HG02938 (cell line): Measurements from ENCODE around the gene EARS2.
"Not testable (repeated sequence)": the region's sequence is repeated elsewhere in the genome, so short reads cannot be mapped to it uniquely, and the experiment has no call there.

Experiments used
- ATAC-seq: cut with Tn5 transposase; IDR thresholded peaks from one replicate; pipeline ENCODE4 v1.9.1; 2021; ENCODE audit warnings: mild to moderate bottlenecking, moderate library complexity; ENCODE audit not compliant: unreplicated experiment

EARS2 gene

DNA sequence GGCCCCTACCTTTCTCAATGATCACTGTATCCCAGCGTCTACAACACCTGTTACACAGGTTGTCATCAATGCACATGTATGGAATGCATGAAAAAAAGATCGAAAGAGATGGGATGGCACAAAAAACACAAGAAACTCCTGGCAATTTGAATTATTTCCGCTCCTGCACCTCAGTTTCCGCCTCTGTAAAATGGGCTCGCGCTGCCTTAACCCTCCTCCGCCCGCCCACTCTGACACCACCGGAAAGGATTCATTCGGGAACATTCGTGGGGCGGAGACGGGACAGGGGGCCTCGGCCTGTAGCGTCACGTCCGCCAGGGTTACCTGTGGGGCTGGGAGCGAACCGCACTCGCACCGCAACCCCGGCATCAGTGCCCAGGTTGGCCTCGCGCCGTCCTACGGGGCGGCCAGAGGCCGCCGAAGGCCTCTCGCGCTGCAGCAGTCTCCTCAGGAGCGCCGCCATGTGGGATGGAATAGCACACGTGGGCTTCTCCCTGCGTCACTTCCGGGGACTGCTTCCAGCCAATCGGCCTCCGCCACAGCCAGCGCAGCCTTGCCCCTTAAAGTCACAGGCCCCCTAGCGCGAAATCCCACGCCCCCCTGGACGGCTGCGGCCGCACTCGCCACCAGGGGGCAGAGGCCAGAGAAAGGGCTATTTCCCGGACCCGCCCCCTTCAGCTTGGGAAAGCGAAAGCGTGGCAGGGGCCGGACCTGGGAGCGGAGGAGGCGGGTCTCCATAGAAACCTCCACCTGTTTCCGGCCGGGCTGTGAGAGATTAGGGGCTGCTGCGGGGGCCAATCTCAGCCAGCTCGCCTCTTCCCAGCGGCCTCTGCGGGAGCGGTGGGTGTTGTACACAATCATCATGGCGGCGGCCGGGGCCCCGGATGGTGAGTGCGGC is at the start of gene EARS2, which contains the start of gene UBFD1:
Gene EARS2, minus strand, starts transcription at position 470 of the 898 bp plus-strand sequence. Its CDS starts 7 bp downstream, at position 463.
Gene UBFD1, plus strand, starts transcription at position 847 of the 898 bp plus-strand sequence. Its CDS starts 16 bp downstream, at position 863.
- ATAC-seq: peak; percentile 90

DNA sequence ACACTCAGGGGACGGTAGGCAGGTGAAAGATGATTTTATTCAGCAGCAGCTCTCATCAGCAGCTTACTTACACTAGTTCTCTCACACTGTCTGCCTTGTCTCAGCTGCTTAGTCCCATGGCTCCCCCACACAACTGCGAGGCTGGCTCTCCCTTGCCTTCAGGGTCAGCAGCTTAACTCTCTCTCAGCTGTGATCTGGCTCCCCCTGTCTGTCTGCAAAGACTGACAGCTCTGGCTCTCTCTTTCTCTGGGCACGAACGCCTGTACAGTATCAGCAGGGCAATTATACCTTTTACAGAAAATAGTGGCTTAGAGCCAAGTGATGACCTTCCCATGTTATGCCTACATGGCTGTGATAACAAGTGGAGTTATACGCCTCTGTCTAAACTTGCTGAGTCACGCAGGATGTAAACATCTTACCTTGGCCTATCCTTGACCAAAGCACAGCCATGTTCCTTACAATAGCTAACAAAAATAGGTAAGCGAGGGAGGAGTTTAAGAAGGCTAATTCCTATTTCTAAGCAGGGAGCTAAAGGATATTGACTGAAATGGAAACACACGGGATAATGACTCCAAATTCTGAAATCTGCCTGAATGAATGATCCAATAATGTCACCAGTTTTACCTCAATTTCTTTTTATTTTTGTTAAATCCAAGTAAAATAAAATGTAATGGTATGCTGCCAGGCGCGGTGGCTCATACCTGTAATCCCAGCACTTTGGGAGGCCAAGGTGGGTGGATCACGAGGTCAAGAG is 40.0 kb upstream of the EARS2 start:
- no peak for ATAC-seq

DNA sequence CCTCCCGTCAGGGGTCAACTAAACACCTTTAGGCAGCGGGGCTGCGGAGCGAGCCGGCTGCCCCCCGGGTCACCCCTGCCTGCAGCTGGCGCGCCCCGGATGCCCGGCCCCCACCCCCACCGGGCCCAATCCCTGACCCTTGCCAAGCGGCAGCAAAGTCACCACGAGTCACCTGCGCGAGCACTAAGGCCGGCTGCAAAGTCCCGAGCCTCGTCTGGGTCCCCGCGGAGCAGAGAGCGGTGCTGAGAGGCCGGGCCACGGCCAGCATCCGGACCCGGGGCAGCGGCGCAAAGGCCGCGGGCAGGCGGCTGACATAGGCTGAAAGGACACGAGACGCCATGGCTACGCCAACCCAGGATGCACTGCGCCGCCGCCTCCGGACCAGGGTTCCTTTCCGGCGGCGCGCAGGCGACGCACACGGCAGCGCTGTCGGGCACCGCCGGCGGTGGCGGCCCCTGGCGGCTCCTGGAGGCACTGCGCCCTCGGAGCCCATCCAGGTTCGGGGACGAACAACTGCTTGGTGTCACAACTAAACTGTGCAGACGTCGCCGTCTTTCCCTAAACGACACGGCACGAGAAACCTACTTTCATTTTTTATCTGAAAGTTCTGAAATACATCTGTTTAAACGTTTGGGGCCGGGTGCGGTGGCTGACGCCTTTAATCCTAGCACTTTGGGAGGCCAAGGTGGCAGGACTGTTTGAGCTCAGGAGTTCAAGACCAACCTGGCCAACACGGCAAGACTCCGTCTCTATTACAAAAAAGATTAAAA is 39.0 kb upstream of the EARS2 start, which contains the start of gene NDUFAB1:
Gene NDUFAB1, minus strand, starts transcription at position 366 of the 770 bp plus-strand sequence. Its CDS starts 26 bp downstream, at position 340.
- ATAC-seq: peak; percentile 83

DNA sequence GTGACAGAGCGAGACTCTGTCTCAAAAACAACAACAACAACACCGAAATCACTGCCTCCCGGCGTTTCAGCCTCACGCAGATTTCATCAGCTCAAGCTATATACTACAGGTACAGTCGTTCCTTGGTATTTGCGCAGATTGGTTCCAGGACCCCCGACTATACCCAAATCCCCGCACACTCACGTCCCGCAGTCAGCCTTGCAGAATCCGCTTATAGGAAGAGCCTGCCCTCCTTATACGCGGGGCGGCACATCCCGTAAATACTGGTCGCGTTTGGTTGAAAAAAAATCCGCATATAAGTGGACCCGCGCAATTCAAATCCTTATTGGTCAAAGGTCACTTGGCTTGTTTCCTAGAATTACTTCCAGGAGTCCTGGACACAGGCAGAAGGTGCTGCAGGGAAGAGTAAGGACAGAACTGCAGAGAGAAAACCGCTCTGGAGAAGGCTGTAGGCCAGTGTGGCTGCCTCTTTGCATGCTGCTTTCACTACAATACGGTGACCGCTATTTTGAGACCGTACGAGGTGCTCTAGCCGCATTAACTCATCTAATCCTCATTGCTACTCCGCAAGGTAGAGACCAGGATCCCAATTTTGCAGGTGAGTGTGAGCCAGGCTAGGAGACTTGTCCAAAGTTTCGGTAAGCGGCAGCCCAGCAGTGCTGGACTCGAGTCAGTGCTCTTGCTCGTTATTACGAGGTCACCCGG is 38.2 kb upstream of the EARS2 start:
- peak; percentile 13 for ATAC-seq

DNA sequence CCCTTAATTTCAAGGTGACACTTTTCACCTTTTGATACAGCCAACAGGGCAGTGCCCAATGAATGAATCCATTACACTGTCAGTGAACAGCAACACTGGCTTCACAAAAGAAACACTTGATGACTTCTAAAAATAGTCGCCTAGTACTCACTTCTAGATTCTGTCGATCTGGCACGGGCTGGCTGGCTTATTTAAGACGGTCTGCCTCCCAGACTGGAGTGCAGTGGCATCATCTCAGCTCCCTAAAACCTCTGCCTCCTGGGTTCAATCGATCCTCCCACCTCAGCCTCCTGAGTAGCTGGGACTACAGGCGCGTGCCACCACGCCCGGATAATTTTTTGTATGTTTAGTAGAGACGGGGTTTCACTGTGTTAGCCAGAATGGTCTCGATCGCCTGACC is 37.0 kb upstream of the EARS2 start:
- no peak for ATAC-seq

DNA sequence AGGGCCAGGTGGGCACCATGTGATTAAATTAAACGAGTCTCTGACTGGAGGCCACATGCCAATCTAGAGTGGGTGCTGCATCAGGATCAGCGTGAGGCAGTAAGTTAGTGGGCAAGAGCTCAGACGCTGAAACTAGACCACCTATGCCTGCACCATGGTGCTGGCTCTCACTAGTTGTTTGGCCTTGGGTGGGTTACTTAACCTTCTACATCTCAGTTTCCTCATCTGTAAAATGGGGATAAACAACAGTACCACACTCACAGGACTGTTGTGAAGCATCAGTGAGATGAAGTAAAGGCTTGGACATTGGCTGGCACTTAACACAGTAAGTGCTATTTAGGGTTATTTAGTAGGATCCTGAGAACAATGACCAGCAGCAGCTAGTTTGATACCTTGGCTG is 33.0 kb upstream of the EARS2 start:
- no peak for ATAC-seq

DNA sequence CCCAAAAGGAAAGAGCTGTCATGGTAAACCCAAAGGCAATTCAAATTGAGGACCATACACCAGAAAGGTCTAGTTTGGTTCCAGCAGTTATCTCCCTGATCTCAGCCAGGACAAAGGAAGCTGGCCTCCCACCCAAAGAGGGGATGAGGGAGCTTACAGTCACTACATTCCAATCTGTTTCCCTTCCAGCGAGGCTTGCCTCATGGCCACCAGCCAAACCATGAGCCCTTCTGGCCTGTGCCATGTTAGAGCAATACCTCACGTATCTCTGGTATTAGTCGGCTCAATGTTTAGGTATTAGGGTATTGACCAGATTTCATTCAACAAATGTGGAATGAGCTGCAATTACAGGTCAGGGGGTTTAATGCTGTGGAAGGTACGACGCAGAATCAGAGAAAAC is 30.6 kb upstream of the EARS2 start:
- no peak for ATAC-seq

DNA sequence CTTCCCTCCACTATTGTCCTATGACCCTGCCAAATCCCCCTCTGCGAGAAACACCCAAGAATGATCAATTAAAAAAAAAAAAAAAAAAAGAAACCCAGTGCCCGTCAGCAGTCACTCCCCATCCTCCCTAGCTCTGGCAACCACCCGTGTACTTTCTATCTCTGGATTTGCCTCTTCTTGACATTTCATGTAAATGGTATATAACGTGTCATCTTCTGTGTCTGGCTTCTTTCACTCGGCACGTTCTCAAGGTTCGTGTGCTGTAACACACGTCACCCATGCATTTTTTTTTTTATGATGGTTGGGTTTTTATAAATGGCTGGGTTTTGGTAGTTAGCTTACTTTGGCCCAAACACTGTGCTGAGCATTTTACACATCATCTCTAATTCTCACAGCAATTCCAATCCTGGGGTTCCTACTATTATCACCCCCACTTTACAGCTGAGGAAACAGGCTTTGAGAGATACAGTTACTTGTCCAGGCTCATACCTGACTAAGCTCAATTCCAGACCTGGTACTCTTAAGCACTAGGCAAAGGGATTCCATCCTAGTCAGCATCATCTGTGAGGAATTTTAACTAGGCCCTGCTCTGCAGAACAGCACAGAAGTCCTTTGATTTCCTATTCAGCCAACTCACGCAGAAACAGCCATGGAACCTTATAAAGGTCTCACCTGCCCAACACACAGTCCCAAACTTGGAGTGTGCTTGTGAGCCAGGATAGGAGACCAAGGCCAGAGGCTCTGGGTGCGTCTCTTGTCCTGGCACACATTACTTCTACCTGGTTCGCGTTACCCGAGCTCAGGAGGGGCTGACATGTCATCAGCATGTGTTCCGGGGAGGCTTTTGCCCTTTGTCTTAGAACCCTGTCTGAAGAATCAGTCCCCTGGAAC is 27.3 kb upstream of the EARS2 start:
- ATAC-seq: no peak

DNA sequence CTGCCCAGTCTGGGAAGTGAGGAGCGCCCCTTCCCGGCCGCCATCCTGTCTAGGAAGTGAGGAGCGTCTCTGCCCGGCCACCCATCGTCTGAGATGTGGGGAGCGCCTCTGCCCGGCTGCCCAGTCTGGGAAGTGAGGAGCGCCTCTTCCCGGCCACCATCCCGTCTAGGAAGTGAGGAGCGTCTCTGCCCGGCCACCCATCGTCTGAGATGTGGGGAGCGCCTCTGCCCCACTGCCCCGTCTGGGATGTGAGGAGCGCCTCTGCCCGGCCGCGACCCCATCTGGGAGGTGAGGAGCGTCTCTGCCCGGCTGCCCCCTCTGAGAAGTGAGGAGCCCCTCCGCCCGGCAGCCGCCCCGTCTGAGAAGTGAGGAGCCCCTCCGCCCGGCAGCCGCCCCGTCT is 26.1 kb upstream of the EARS2 start:
- not testable (repeated sequence) for ATAC-seq

DNA sequence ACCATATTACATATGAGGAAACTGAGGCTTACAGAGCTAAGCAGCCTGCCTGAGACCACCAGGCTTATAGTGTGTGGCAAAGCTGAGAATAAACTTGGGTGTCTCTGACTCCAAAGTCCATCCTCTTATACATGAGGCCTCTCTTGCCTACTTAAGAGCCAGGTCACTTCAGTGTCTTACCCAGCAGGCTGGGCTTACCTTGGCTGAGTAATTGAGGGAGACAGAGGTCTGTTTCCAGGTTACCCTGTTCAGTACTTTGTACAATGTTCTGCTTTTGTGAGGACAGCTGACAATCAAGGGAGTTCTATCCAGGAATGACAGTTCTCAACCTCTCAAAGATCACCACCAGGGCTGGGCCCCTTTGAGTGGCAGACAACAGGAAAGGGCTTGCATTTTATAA is 24.6 kb upstream of the EARS2 start:
- no peak for ATAC-seq

DNA sequence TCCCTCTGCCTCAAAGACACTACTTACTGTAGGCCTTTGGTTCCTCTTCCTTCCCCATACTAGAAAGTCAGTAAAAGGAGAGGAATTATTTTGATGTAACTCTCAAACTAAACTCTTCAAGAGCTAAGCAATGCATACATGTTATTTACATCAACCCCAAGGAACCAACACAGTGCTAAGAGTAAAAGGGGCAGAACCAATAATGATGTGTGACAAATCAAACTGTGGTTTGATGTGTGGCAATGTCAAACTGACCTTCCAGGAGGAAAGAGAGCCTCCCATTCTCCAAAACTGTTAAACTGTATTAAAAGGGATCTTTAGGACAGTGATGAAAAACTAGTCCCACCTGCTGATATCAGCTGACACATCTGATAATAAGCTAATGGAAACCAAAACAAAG is 23.2 kb upstream of the EARS2 start:
- ATAC-seq: no peak

DNA sequence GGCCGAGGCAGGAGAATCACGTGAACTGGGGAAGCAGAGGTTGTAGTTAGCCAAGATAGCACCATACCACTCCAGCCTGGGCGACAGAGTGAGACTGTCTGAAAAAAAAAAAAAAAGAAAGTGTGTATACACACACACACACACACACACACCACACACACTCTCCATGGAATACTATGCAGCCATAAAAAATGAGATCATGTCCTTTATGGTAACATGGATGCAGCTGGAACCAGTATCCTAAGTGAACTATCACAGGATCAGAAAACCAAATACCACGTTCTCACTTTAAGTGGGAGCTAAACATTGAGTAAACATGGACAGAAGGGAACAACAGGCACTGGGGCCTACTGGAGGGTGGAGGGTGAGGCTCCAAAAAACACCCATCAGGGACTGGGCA is 22.2 kb upstream of the EARS2 start:
- no peak for ATAC-seq

DNA sequence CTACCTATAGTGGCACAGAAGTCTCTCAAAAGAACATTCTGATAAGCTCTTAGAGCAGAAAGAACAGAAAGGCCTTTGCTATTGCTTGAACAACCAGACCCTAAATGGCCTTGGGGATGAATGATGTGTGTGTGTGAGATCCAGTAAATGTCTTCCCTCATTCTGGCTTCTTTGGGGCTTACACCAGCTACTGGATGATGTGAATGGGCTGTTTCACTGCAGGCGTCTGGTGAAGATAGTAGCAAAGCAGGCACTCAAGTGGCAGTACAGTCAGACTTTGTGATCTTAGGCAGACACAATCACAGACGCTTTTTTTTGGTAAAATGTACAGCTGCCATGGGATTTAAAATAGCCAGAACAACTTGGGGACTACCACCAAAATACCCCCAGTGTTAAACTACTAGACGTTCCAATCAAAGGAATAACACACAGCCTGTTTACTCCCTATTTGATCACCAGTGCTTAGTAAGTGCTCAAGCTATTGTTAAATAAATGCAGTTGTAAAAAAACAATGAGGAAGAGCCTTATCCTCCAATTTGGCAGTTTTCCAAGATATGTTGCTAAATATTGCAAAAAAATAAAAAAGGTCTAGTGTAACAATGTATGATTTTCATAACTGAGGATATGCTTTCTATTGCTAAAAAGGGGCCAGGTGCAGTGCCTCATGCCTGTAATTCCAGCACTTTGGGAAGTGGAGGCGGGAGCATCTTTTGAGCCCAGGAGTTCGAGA is 21.1 kb upstream of the EARS2 start:
- ATAC-seq: no peak

DNA sequence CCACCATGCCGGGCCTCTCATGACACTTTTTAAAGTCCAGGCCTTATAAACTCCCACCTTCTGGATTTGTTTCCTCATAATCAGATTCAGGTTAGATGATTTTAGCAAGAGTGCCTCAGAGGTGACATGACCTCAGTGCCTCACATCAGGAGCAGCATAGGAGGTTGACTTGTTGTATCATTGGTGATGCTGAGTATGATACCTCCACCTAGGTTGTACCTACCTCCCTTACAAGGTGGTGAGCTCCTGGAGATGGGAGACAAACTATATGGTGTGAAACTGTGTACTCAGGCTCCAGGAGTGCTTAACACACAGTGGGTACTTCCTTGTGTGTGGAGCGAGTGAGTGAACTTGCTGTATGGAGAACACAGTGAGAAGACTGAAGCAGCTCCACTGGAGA is 20.3 kb upstream of the EARS2 start:
- ATAC-seq: no peak

DNA sequence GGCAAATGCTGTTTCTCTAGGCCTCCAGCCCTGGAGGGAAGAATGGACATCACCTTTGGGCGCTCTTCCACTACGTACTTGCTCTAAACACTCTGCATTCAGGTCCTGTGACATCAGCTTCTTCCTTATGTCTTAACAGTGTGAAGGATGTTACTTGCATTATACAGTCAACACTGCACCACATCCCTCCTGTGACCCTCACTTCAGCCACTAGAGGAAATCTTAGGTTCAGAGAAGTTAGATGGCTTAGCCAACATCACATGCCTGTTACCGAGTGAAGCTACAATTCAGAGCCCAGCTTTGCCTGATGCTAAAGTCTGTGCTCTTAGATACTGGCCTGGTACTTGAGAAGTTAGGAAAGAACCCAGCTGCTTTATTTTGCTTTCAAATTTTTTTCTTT is 18.7 kb upstream of the EARS2 start:
- ATAC-seq: no peak

DNA sequence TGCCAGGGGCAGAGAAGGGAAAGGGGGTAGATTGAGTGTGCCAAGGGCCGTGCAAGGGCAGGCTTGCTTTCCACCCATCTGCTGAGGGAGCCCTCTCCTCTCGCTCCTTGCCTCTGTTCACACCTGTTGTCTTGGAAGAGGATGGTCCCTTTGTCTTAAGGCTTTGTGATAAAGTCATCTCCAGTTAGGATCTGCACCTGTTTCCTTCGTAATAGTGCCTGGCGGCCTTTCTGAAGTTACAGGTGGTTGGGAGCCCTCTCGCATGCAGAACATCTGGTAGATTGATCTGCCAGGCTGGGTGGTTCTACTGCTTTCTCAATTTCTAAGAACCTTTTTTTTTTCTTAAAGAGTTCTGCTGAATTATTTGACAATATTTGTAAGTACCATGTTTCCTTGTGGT is 16.7 kb upstream of the EARS2 start:
- ATAC-seq: no peak

DNA sequence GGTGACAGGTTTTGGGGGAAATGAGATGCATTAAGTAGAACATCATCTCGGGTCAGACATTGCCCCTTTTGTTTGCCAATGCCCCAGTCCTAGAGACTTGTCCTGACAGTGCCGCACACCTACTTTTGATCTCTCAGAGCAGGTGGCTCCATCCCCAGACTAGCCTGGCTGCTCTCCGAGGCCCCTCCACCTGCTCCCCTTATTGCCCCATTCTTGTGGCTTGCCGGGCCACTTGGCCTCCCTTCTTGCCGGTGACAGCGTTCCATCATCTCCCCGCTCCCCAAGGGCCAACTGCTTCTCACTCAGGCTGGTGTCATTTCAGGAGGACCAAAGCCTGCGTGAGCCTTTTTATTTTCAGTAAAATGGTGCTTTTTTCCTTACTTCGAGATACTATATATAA is 15.2 kb upstream of the EARS2 start:
- no peak for ATAC-seq

DNA sequence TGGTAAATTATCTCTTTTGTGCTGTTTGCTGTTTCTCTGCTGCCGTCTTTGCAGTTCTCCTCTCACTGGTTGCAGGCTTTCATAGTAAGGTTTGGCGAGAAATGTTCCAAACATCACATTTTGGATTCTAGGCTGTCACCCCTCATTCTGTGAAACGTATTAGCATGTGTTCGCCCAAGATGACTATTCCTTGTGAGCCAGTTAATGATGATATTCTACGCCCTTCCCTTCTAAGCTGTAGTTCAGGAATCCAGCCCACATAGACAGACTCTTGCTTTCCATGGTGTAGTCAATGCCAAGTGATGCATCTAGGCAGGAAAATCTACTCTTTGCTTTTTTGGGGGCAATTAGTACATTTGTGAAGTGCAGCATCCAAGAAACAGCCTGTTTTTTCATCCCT is 14.7 kb upstream of the EARS2 start:
- no peak for ATAC-seq
